Stimulated activated CD8-positive, alpha-beta memory T cell treated with anti-CD3 and anti-CD28 coated beads, Interleukin-7, amount 100 ng/mL, for 4 hours (primary cell): Measurements from ENCODE around the gene MAP1LC3B2.

ENCODE experiments used
- DNase-seq, 2 donors: peaks; one replicate each; pipeline ENCODE4 v3.0.0-alpha.2; 2020; ENCODE audit warnings: low read depth in 2 of 2

Gene MAP1LC3B2

DNA sequence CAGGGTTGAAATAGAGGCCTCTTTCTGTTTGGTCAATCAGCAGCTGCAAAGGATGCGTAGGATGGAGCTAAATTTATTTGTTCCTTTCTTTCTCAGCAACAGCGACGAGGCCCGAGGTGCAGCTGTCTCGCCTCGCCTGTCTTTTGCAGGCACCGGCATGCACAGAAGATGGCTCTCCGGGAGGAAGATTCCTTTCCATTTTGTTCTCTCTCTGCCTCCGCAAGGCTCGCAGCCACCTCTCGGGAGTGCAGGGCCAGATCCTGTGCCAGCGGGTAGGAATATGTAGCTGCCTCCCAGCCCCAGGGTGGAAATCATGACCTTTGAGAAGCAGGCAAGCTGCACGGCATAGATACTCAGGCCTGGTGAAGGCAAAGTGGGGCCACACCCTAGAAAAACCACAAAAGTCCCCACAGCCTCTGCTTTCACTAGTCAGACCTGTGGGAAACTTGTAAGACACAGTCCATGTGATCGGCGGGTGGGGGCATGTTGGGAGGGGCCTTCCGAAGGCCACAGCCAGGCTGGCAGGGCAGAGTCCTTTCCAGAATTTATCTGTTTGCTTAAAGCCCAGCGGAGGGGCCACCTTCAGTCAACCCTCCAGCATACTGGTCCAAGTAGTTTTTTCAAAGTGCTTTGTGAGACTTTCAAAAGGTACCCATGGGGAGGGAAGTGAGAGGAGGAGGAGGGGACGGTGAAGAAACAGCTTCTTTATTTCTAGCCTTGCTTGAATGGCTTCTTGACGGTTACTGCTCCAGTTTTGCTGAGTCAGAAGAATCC is at the start of gene MAP1LC3B2:
TSS of gene MAP1LC3B2 (plus strand) at position 220 of the 774 bp plus-strand sequence. CDS start 16,562 bp downstream, outside the sequence.
- DNase-seq = peak; percentile 61 to 64

- DNase-seq = no peak
Observed at GRCh38 chr12:116513944-116514343, 45.2 kb upstream of the MAP1LC3B2 start.

- no peak for DNase-seq
Observed at GRCh38 chr12:116515684-116516083, 43.5 kb upstream of the MAP1LC3B2 start.

- no peak for DNase-seq
Observed at GRCh38 chr12:116516657-116517056, 42.5 kb upstream of the MAP1LC3B2 start.

GRCh38 chr12:116517431-116518045 is 41.6 kb upstream of the MAP1LC3B2 start:
- DNase-seq = no peak

DNA sequence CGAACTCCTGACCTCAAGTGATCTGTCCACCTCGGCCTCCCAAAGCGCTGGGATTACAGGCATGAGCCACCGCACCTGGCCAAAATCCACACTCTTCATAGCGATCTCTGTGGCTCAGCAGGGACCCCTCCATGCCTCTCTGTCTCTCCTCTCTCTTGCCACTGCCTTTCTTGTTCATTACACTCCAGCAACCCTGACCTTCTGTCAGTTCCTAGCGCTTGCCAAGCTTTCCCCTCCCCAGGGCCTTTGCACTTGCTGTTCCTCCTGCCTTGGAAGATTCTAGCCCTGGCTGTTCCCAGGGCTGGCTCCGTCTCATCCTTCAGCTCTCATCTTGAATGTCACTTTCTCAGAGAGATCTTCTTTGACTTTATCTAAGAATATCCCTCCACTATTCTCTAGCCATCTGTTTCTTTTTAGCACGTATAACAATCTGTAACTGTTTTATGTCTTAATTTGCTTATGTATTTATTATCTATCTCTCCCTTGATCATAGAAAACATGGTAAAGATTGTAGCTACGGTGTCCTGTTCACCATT is 38.9 kb upstream of the MAP1LC3B2 start:
- DNase-seq = no peak

GRCh38 chr12:116520801-116521471 is 38.2 kb upstream of the MAP1LC3B2 start:
- no peak for DNase-seq

GRCh38 chr12:116524311-116524710 is 34.9 kb upstream of the MAP1LC3B2 start:
- DNase-seq = no peak

DNA sequence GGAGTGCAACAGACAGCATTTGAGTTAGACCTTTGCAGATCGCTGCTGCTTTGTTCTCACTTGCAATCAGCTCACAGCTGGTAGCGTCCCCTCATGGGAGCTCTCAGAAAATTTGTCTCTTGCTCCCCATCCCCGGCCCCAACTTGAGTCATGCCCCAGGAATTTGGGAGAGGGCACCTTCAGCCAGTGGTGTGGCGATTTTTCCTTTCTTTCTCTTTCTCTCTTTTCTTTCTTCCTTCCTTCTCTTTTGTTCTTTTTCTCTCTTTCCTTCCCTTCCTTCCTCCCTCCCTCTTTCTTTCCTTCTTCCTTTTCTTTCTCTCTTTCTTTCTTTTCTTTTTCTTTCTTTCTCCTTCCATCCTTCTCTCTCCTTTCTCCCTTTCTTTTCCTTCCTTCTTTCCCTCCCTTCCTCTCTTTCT is 34.2 kb upstream of the MAP1LC3B2 start:
- no peak for DNase-seq

GRCh38 chr12:116525418-116526001 is 33.7 kb upstream of the MAP1LC3B2 start:
- DNase-seq = no peak

DNA sequence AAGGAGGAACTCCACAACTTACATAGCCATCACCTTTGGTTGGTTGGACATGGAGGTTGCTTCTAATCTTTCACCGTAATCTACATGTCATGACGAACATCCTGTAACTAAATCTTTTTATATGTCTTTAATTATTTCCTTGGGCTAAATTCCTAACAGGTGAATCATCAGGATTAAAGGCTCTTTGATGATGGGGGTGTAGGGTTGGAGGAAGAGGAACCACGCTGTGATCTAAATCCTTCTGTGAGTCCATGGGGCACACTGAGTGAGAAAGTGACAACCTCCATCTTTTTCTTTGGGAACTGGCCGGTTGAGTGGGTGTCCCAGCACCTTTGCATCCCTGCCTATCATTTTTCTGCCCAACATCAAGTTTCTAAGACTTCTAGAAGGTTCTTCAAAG is 31.1 kb upstream of the MAP1LC3B2 start:
- no peak for DNase-seq

- DNase-seq = no peak
Observed at GRCh38 chr12:116528498-116528897, 30.7 kb upstream of the MAP1LC3B2 start.

GRCh38 chr12:116529048-116529447 is 30.1 kb upstream of the MAP1LC3B2 start:
- no peak for DNase-seq

DNA sequence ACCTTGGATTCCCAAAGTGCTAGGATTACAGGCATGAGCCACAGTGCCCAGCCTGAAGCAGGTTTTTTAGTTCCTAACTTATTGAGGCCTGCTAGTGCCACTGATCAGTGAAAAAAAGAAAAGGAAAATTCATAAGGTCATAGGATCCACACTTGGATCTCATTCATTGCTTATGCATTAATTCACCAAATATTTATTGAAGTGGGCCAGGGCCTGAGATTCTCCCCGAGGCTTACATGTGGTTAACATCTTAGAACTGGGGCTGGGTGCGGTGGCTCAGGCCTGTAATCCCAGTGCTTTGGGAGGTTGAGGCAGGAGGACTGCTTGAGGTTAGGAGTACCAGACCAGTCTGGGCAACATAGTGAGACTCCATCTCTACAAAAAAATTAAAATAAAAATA is 29.5 kb upstream of the MAP1LC3B2 start:
- no peak for DNase-seq

DNA sequence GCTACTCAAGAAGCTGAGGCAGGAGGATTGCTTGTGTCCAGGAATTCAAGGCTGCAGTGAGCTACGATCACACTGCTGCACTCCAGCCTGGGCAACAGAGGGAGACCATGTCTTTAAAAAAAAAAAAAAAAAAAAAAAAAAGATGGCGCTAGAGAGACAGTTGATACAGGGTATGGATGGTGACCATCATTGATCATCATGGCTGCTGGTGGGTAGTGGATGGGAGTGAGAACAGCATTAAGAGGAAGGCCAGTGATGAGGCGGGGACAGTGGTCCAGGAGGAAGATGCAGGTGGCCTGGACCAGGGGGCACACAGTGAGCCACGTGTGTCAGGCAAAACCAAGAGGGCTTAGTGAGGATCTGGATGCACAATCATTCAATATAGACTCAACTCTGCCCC is 26.8 kb upstream of the MAP1LC3B2 start:
- no peak for DNase-seq

DNA sequence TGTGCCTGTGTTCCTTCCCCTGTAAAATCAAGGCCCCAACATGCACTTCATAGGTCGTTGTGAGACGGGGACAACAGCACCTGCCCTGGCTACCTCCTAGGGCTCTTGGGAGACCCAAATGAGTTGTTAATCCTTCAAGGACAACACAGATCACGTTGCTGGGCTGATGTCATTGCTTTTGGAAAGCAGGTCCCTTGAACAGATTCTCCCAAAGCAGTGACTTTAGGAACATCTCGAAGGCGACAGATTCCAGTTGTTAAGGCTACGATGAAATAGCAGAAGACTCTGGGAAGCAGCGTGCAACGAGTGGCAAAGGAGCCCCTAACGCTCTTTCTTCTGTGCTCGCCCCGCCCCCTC is 26.2 kb upstream of the MAP1LC3B2 start:
- no peak for DNase-seq

- DNase-seq = peak; percentile 45 to 65
Observed at GRCh38 chr12:116533343-116534251, 25.6 kb upstream of the MAP1LC3B2 start.

GRCh38 chr12:116534311-116535121 is 24.7 kb upstream of the MAP1LC3B2 start:
- DNase-seq = no peak

GRCh38 chr12:116535241-116535640 is 23.9 kb upstream of the MAP1LC3B2 start:
- no peak for DNase-seq
